Fibroblast of lung (primary cell): Measurements from ENCODE around the gene TCTN3. TPM values are rescaled to one million over a fixed set of nuclear protein-coding genes. Genes with fewer than 3 reads are reported as not detected.
"Not testable (repeated sequence)": the region's sequence is repeated elsewhere in the genome, so short reads cannot be mapped to it uniquely, and the experiment has no call there.

Experiments used
- DNase-seq, 2 donors: peaks; one replicate each; pipeline versions ENCODE4 v3.0.0 to v3.0.0-alpha.2; 2010; ENCODE audit warnings: low read depth in 2 of 2
- H2AFZ ChIP-seq: 2 replicates; pipeline ENCODE4 v1.5.1; 2012; ENCODE audit warnings: low read length, control low read depth, inconsistent platforms
- H3K27ac ChIP-seq: 2 replicates; pipeline ENCODE4 v1.5.1; 2011; ENCODE audit warnings: low read length, control low read depth; ENCODE audit not compliant: insufficient read depth
- H3K27me3 ChIP-seq: 2 replicates; pipeline ENCODE4 v1.5.1; 2011; ENCODE audit warnings: mild to moderate bottlenecking, low read length; ENCODE audit not compliant: control insufficient read depth, insufficient read depth
- H3K36me3 ChIP-seq: 2 replicates; pipeline ENCODE4 v1.5.1; 2011; ENCODE audit warnings: low read length; ENCODE audit not compliant: control insufficient read depth, insufficient read depth
- H3K4me1 ChIP-seq: 2 replicates; pipeline ENCODE4 v1.5.1; 2011; ENCODE audit warnings: low read length; ENCODE audit not compliant: control insufficient read depth, insufficient read depth; ENCODE audit errors: extremely low read depth
- H3K4me2 ChIP-seq: 2 replicates; pipeline ENCODE4 v1.5.1; 2011; ENCODE audit warnings: low read length, control low read depth; ENCODE audit not compliant: insufficient read depth; ENCODE audit errors: extremely low read depth
- H3K4me3 ChIP-seq, 4 experiments: fragments of 200-600 bp in 1 of 4; sonication (generic) in 1 of 4; replicated peaks in 1 of 4; 2 replicates each; pipeline ENCODE4 v1.5.1; 2011 to 2016; ENCODE audit warnings: low read length in 4 of 4, low read depth in 3 of 4, mild to moderate bottlenecking in 3 of 4, control low read depth in 2 of 4, inconsistent platforms in 1 of 4, mixed read lengths in 1 of 4; ENCODE audit not compliant: insufficient read depth in 1 of 4; ENCODE audit errors: control extremely low read depth in 1 of 4
- H3K79me2 ChIP-seq: 2 replicates; pipeline ENCODE4 v1.5.1; 2012; ENCODE audit warnings: mild to moderate bottlenecking, low read length, inconsistent platforms; ENCODE audit not compliant: control insufficient read depth, insufficient read depth
- H3K9ac ChIP-seq: 2 replicates; pipeline ENCODE4 v1.5.1; 2011; ENCODE audit warnings: mild to moderate bottlenecking, low read length, control low read depth; ENCODE audit not compliant: insufficient read depth
- H3K9me3 ChIP-seq: 2 replicates; pipeline ENCODE4 v1.5.1; 2012; ENCODE audit warnings: low read depth, low read length; ENCODE audit not compliant: control insufficient read depth, insufficient read depth
- H4K20me1 ChIP-seq: 2 replicates; pipeline ENCODE4 v1.5.1; 2011; ENCODE audit warnings: low read length; ENCODE audit not compliant: control insufficient read depth, insufficient read depth; ENCODE audit errors: extremely low read depth
- CTCF ChIP-seq, 2 donors: IDR thresholded peaks in 1 of 2; conservative IDR thresholded peaks in 1 of 2; 1 replicate in 1 of 2; 2 replicates in 1 of 2; pipeline ENCODE4 v1.5.1; 2011 to 2012; ENCODE audit warnings: low read length in 2 of 2, control low read depth in 1 of 2, inconsistent platforms in 1 of 2, low read depth in 1 of 2, mild to moderate bottlenecking in 1 of 2
- EZH2 ChIP-seq: IDR thresholded peaks from 2 replicates; pipeline ENCODE4 v1.5.1; 2012; ENCODE audit warnings: low read length, control low read depth, mild to moderate bottlenecking; ENCODE audit errors: missing control alignments
- polyA plus RNA-seq, 2 donors: library from polyadenylated mRNA; depleted of rRNA in 1 of 2; stranded (reverse) in 1 of 2; unstranded in 1 of 2; fragments of >200 nt; gene quantifications; 2 replicates each; pipeline ENCODE4 v1.2.1, GENCODE V29; 2011 to 2012; ENCODE audit warnings: missing spikeins in 1 of 2
- total RNA-seq: library from RNA; depleted of rRNA; stranded (reverse); fragments of >200 nt; gene quantifications from 2 replicates; pipeline ENCODE4 v1.2.1, GENCODE V29; 2014

TCTN3 gene
- total and polyA plus RNA-seq, 2 donors (not counting 1 experiment from before 2014, with no cell fraction given): 42.8 to 50.1 TPM

DNA sequence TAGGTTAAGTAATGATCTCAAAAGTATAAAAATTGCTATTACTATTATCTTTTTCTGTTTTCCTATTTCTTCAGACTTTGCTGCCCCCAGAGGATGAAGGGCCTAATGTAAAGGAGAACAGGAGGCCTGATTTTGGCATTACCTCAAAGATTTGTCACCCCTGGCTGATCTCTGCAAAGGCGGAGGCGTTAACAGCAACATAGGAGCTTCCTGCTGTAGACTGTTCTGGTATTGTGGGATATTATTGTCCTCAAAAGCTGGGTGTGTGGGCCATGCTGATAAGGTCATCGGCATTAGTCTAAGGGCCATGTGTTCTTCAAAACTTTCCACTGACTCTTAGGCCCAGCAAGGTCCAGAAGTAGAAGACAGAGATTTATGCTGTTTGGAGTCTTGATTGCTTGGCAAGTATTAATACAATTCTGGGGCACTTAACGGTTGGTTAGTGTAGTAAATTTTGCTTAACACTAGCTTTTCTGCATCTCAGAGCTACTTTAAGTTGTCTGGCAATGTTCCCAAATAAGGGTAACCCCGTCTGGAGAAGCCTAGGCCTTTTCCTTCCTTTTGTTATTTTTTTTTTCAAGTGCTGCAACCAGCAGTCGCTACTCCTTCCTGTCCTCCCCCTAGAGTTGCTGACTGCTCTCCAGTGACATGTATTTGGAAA lies 48.2 kb upstream of the TCTN3 start:
- Histone ChIP-seq H3K4me1 (no peaks in the 10 kb centered on the region), H3K4me2 (no peak overlapping the region), H3K79me2 (no peaks in the 10 kb centered on the region), H4K20me1 (no peaks in the 10 kb centered on the region), H3K9ac (no peak overlapping the region), H3K9me3 (no peaks in the 10 kb centered on the region), H2AFZ (no peak overlapping the region), H3K36me3 (no peaks in the 10 kb centered on the region), H3K27ac (no peak overlapping the region), H3K27me3 (no peaks in the 10 kb centered on the region), H3K4me3 (no peak overlapping the region)
- TF ChIP-seq CTCF (conservative IDR thresholded peaks at IDR 0.05 in 1 of 2, IDR thresholded peaks at IDR 0.05 in 1 of 2; ENCODE audit: low read depth in 1 of 2, low read length in 2 of 2): no peak
- TF ChIP-seq EZH2: no peak
- peak in 1 of 2 donors; percentile 77 for DNase-seq

DNA sequence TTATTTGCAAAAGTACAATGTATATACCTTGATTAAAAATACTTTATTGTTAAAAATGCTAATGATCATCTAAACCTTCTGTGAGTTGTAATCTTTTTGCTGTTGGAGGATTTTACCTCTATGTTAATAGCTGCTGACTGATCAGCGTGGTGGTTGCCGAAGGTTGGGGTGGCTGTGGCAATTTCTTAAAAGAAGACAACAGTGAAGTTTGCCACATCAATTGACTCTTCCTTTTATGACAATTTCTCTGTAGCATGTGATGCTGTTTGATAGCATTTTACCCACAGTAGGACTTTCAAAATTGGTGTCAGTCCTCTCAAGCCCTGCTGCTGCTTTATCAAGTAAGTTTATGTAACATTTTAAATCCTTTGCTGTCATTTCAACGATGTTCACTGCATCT lies 45.3 kb upstream of the TCTN3 start:
- H3K4me2 ChIP-seq: no peak overlapping the region
- H3K27ac ChIP-seq: no peak overlapping the region
- H4K20me1 ChIP-seq: no peaks in the 10 kb centered on the region
- H3K4me1 ChIP-seq: no peaks in the 10 kb centered on the region
- TF ChIP-seq CTCF (conservative IDR thresholded peaks at IDR 0.05 in 1 of 2, IDR thresholded peaks at IDR 0.05 in 1 of 2; ENCODE audit: low read depth in 1 of 2, low read length in 2 of 2): no peak
- no peak for TF ChIP-seq EZH2
- H3K79me2 ChIP-seq: no peaks in the 10 kb centered on the region
- no peaks in the 10 kb centered on the region for H3K27me3 ChIP-seq
- H2AFZ ChIP-seq: no peak overlapping the region
- H3K36me3 ChIP-seq: no peaks in the 10 kb centered on the region
- no peak overlapping the region for H3K9ac ChIP-seq
- DNase-seq: no peak
- no peaks in the 10 kb centered on the region for H3K9me3 ChIP-seq
- no peak overlapping the region for H3K4me3 ChIP-seq

DNA sequence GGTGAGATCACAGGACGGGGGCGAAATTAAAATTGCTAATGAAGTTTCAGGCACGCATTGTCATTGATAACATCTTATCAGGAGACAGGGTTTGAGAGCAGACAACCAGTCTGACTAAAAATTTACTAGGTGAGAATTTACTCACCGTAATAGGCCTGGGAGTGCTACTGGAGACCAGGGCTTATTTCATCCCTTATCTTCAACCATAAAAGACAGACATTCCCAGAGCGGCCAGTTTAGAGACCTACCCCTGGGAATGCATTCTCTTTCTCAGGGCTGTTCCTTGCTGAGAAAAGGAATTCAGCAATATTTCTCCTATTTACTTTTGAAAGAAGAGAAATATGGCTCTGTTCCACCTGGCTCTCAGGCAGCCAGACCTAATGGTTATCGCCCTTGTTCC lies 39.2 kb upstream of the TCTN3 start:
- not testable (repeated sequence) for H3K4me2 ChIP-seq, H3K36me3 ChIP-seq, H3K27me3 ChIP-seq, H3K27ac ChIP-seq, H3K79me2 ChIP-seq, DNase-seq, H3K9ac ChIP-seq, H3K9me3 ChIP-seq, H3K4me1 ChIP-seq, H3K4me3 ChIP-seq, H2AFZ ChIP-seq, H4K20me1 ChIP-seq
